HEK293T (cell line): ENCODE measurements around the gene RASA3.

Experiments used
- BHLHE40 ChIP-seq: fragments of 450-650 bp; IDR thresholded peaks from 2 replicates; pipeline ENCODE4 v1.6.1; 2016; ENCODE audit warnings: mild to moderate bottlenecking, moderate library complexity, borderline replicate concordance
- FOXA1 ChIP-seq: fragments of 450-650 bp; IDR thresholded peaks from 2 replicates; pipeline ENCODE4 v1.6.1; 2016; ENCODE audit warnings: mild to moderate bottlenecking
- FOXK2 ChIP-seq: fragments of 450-650 bp; IDR thresholded peaks from 2 replicates; pipeline ENCODE4 v1.6.1; 2016; ENCODE audit warnings: mild to moderate bottlenecking
- FOXM1 ChIP-seq: fragments of 450-650 bp; IDR thresholded peaks from 2 replicates; pipeline ENCODE4 v1.6.1; 2017; ENCODE audit warnings: mild to moderate bottlenecking, borderline replicate concordance
- HDGF ChIP-seq: fragments of 450-650 bp; IDR thresholded peaks from 2 replicates; pipeline ENCODE4 v1.6.1; 2017; ENCODE audit warnings: antibody characterized with exemption, borderline replicate concordance
- LEF1 ChIP-seq: fragments of 450-650 bp; IDR thresholded peaks from 2 replicates; pipeline ENCODE4 v1.6.1; 2017; ENCODE audit warnings: mild to moderate bottlenecking, borderline replicate concordance
- NFRKB ChIP-seq: fragments of 450-650 bp; IDR thresholded peaks from 2 replicates; pipeline ENCODE4 v1.6.1; 2016; ENCODE audit warnings: mild to moderate bottlenecking, moderate library complexity
- SUZ12 ChIP-seq: fragments of 450-650 bp; IDR thresholded peaks from 2 replicates; pipeline ENCODE4 v1.6.1; 2016; ENCODE audit warnings: mild to moderate bottlenecking

DNA sequence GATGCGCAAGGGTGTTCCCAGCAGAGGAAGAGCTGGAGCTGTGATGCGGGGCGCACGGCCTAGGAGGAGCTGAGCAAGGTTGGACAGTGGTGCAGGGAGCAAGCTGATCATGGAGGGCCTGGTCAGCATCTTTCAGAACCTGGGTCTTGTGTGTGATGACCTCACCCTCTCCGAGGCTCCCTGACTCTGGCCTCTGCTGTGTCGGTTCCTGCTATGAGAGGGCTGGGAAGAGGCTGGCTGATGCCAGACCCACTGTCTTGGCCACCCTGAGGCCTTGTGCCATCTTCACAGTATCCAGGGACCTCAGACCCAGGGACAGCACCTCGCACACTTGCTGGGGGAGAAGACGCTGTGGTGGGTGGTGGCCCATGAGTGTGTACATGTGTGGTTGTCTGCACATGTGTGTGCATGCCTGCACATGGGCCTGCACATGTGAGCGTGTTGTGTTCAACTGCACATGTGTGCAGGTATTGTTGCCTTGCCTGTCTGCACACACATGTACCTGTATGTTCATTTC lies 142.0 kb downstream of the RASA3 start:
- TF ChIP-seq FOXM1 (no peak), BHLHE40 (no peak), FOXK2 (no peak), FOXA1 (no peak), SUZ12 (no peak), NFRKB (no peak), HDGF (no peak), LEF1 (no peak)
